OCI-LY1 (cell line): ENCODE measurements around the gene FABP1.

Experiments
- EZH2 ChIP-seq: fragments of 200-600 bp; sonication (generic), shearing (Covaris generic); IDR thresholded peaks from 2 replicates; pipeline ENCODE4 v1.8.0; 2017; ENCODE audit warnings: borderline replicate concordance, mixed run types, mild to moderate bottlenecking, antibody characterized with exemption, low read length, moderate library complexity, mixed read lengths
- TF ChIP-seq, protein P1 (sequence below): fragments of 200-600 bp; sonication (generic), shearing (Covaris generic); IDR thresholded peaks from 2 replicates; pipeline ENCODE4 v1.5.1; 2017; ENCODE audit warnings: mild to moderate bottlenecking, antibody characterized with exemption, low read length, moderate library complexity, mixed read lengths

- TF ChIP-seq, protein P1, sequence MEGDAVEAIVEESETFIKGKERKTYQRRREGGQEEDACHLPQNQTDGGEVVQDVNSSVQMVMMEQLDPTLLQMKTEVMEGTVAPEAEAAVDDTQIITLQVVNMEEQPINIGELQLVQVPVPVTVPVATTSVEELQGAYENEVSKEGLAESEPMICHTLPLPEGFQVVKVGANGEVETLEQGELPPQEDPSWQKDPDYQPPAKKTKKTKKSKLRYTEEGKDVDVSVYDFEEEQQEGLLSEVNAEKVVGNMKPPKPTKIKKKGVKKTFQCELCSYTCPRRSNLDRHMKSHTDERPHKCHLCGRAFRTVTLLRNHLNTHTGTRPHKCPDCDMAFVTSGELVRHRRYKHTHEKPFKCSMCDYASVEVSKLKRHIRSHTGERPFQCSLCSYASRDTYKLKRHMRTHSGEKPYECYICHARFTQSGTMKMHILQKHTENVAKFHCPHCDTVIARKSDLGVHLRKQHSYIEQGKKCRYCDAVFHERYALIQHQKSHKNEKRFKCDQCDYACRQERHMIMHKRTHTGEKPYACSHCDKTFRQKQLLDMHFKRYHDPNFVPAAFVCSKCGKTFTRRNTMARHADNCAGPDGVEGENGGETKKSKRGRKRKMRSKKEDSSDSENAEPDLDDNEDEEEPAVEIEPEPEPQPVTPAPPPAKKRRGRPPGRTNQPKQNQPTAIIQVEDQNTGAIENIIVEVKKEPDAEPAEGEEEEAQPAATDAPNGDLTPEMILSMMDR, result no peak
- TF ChIP-seq EZH2, result no peak
Measured at GRCh38 chr2:88122141-88122884, 5.5 kb downstream of the FABP1 start.
